GM12801 (cell line): ENCODE results near the gene ENTHD1.

Source experiments
- TF ChIP-seq, protein P1 (sequence below): IDR thresholded peaks from one replicate; pipeline ENCODE4 v1.5.1; 2011; ENCODE audit warnings: control low read depth; ENCODE audit not compliant: insufficient read length; ENCODE audit errors: extremely low read depth

The ENTHD1 gene

DNA sequence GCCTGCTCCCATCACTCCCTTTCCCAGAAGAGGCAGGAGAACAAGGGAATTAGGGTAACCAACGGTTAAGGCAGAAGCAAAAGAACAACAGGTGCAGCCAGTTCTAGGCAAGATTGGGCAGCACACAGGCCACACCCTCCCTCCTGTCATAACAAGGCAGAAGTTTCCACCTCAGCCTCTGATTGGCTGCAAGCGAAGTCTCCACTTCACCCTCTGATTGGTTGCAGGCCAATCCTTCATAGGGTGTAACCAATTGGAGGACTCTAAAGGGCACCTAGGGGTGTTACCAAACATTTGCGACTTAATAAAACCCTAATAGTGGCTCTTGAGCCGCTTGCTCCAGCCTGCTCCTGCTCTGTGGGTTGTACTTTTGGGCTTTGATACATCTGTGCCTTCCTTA lies 169.2 kb downstream of the ENTHD1 start:
- TF ChIP-seq, protein P1, sequence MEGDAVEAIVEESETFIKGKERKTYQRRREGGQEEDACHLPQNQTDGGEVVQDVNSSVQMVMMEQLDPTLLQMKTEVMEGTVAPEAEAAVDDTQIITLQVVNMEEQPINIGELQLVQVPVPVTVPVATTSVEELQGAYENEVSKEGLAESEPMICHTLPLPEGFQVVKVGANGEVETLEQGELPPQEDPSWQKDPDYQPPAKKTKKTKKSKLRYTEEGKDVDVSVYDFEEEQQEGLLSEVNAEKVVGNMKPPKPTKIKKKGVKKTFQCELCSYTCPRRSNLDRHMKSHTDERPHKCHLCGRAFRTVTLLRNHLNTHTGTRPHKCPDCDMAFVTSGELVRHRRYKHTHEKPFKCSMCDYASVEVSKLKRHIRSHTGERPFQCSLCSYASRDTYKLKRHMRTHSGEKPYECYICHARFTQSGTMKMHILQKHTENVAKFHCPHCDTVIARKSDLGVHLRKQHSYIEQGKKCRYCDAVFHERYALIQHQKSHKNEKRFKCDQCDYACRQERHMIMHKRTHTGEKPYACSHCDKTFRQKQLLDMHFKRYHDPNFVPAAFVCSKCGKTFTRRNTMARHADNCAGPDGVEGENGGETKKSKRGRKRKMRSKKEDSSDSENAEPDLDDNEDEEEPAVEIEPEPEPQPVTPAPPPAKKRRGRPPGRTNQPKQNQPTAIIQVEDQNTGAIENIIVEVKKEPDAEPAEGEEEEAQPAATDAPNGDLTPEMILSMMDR: no peak

DNA sequence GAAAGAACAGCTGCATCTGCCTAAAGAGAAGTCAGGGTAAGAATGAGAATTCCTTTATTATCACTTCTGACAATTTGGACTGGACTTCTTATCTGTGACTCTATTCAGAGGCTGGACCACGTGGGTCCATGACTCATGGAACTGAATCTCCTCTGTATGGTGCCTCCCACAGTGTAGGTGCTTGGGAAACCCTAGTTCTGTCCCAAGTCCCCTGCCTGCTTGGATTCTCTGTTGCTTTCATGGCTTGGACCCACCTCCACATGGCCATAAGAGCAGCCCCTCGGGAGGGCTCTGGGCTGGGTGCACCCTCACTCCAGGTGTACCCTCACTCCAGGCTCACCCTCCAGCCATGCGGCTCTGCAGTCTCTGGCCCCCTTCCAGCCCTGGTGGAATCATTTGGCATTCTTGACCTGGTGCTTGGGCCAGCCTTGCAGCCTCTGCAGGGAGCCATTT lies 169.6 kb downstream of the ENTHD1 start:
- TF ChIP-seq, protein P1: no peak

GRCh38 chr22:39723463-39723862 lies 170.1 kb downstream of the ENTHD1 start:
- TF ChIP-seq, protein P1: no peak

DNA sequence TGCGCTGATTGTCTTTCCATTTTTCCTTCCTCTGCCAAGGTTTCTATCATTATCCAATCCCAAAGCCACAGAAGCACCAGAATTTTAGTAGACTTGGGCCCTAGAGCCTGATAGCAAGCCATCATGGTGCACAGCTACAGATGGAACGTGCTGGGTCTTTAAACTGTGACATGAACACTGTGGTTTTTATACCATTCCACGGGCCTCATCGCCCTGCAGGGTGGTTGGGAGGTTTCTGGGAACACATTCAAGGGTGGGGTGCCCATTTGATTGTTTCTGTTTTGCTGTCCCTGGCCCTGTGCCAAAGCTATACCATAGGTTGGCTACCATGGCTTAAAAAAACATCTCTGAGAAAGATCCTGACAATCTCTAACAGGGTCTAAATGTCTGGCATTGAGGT lies 171.1 kb downstream of the ENTHD1 start:
- TF ChIP-seq, protein P1: no peak

DNA sequence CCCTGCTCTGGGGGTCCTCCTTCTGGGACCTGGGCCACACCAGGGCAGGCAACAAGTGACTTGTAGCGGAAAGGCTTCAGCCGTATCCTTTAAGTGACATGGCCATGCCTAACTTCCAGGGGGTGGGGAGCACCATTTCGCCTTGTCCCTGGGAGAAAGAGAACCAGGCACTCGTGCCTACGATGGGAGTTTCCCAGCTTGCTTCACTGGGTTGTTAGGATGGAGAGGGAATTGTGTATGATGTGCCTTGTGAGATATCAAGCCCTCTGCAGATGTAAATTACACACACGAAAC lies 171.6 kb downstream of the ENTHD1 start:
- TF ChIP-seq, protein P1: no peak

DNA sequence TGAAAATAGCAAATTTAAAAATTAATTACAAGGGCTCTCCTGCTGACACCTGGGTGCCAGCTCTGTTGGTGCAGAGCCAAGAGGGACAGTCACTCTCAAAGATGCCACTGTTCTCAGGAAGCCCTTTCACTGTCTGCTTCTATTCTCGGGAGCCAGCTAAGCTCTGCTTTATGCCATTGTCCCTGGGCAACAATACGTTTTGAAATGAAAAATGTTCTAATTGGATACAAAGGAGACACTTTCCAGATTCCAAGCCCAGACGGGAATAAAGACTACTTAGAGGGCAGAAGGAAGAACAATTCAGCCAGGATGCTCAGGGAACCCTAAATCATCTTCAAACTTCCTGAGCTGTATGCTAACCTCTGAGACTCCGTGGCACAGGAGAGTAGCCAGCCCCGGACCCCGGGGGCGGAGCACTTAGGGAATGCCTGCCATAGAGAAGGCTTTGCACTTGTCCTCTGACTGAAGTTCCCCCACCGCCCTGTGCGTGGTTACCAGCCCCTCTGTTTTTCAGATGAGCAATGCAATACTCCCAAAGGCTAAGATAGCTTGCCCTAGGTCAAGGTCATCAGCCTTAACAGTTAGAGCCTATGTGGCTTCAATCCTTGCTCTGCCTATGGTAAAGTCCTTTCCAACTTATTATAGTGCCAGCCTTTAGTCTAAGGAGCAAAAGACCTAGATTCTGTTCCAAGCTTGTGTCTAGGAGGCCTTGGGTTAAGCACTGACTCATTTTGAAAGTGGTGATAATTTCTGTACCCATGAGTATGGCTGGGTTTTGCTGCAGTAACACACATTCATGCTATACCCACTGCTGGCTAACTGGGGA lies 172.1 kb downstream of the ENTHD1 start:
- TF ChIP-seq, protein P1: no peak

DNA sequence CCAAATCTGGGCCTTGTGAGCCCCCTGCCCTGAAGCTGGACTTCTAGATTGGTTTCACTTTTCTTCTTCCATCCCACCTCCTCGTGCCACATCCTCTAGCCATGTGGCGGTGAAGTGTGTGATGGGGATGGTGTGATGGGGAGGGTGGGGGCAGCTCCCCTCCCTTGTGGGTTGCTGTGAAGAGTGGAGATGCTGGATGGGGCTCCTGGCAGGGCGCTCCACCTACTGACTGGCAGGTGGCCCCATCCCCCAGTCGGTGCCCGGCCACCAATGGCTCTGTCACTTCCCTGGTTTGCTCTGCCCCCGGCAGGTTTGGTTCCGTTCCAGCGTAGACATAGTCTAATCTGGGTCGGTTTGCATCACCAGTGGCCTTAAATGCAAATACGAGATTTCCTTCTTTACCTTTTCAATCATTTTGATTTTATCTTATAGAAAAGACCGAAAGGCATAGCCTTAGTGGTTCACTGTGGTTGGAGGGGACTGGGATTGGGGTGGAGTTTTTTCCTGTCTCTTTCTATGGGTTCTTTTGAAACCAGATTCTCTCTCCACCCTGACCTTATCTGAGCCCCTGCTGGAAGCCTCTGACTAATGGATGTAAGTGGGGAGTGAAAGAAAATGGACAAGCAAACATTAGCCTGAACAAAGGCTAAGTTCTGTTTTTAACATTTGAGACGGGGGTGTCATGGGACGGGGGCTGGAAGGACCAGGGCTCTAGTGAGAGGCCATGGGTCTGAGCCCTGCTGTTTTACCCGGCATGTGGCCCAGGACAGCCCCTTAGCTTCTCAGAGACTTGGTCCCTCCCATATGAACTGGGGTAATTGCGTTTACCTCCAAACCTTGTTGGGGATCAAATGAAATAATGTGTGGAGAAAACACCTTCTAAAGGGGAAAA lies 173.8 kb downstream of the ENTHD1 start:
- TF ChIP-seq, protein P1: no peak
